Immature natural killer cell (primary cell): ENCODE data around the gene FIBIN. TPM values are rescaled to one million over a fixed set of nuclear protein-coding genes. Genes with fewer than 3 reads are reported as not detected.

ENCODE experiments used
- DNase-seq, 3 donors: peaks; one replicate each; pipeline ENCODE4 v3.0.0; 2022; ENCODE audit warnings: mixed read lengths in 1 of 3
- H3K27ac Mint-ChIP-seq, 6 donors: one replicate each; pipeline ENCODE4 v1.8.0; 2020; ENCODE audit warnings: mixed read lengths in 6 of 6, mild to moderate bottlenecking in 5 of 6, inconsistent platforms in 4 of 6, moderate library complexity in 3 of 6
- H3K27me3 Mint-ChIP-seq, 3 donors: one replicate each; pipeline ENCODE4 v1.8.0; 2020 to 2021; ENCODE audit warnings: low read depth in 3 of 3, mild to moderate bottlenecking in 3 of 3, mixed read lengths in 3 of 3, moderate library complexity in 3 of 3, inconsistent platforms in 1 of 3
- H3K36me3 Mint-ChIP-seq, 3 donors: one replicate each; pipeline ENCODE4 v1.8.0; 2020; ENCODE audit warnings: mixed read lengths in 3 of 3, inconsistent platforms in 2 of 3, mild to moderate bottlenecking in 2 of 3
- H3K4me1 Mint-ChIP-seq, 2 donors: one replicate each; pipeline ENCODE4 v1.8.0; 2020; ENCODE audit warnings: inconsistent platforms in 2 of 2, mild to moderate bottlenecking in 2 of 2, mixed read lengths in 2 of 2, moderate library complexity in 1 of 2
- H3K4me3 Mint-ChIP-seq, 5 donors: one replicate each; pipeline ENCODE4 v1.8.0; 2020; ENCODE audit warnings: mild to moderate bottlenecking in 5 of 5, mixed read lengths in 5 of 5, inconsistent platforms in 3 of 5, moderate library complexity in 3 of 5
- H3K9me3 Mint-ChIP-seq, 6 donors: one replicate each; pipeline ENCODE4 v1.8.0; 2020; ENCODE audit warnings: mild to moderate bottlenecking in 6 of 6, mixed read lengths in 6 of 6, inconsistent platforms in 4 of 6, moderate library complexity in 3 of 6
- polyA plus RNA-seq, 3 donors: library from polyadenylated mRNA; unstranded; fragments of 300-500 nt; fragmentation: Illumina TruSeq; gene quantifications; one replicate each; pipeline ENCODE4 v1.2.3, GENCODE V29; 2021

FIBIN gene
- polyA plus RNA-seq, 3 donors from 2014 or later, result not detected

GRCh38 chr11:27018902-27019529 is 25.1 kb downstream of the FIBIN start:
- DNase-seq, result no peak
- H3K4me1 Mint-ChIP-seq, result no peaks in the 10 kb centered on the region
- no peak overlapping the region for H3K27ac Mint-ChIP-seq
- no peak overlapping the region for H3K4me3 Mint-ChIP-seq
- peaks cover 0 to 2% (median 0%) of the 10 kb centered on the region in 3 donors for H3K27me3 Mint-ChIP-seq
- H3K36me3 Mint-ChIP-seq, result no peaks in the 10 kb centered on the region
- H3K9me3 Mint-ChIP-seq, result peaks cover 0 to 12% (median 7%) of the 10 kb centered on the region in 6 donors

- H3K9me3 Mint-ChIP-seq, result peaks cover 4 to 17% (median 11%) of the 10 kb centered on the region in 6 donors
- no peak overlapping the region for H3K27ac Mint-ChIP-seq
- no peaks in the 10 kb centered on the region for H3K27me3 Mint-ChIP-seq
- DNase-seq, result no peak
- no peaks in the 10 kb centered on the region for H3K36me3 Mint-ChIP-seq
- H3K4me1 Mint-ChIP-seq, result no peaks in the 10 kb centered on the region
- no peak overlapping the region for H3K4me3 Mint-ChIP-seq
Observed at GRCh38 chr11:27020751-27021150, 26.8 kb downstream of the FIBIN start.

- no peak for DNase-seq
- Mint-ChIP-seq H3K4me1 (no peaks in the 10 kb centered on the region), H3K27me3 (no peaks in the 10 kb centered on the region), H3K27ac (no peak overlapping the region), H3K4me3 (no peak overlapping the region), H3K9me3 (peaks cover 6 to 26% (median 16%) of the 10 kb centered on the region in 6 donors), H3K36me3 (no peaks in the 10 kb centered on the region)
Observed at GRCh38 chr11:27022659-27023251, 28.8 kb downstream of the FIBIN start.

- Mint-ChIP-seq H3K27ac (no peak overlapping the region), H3K36me3 (no peaks in the 10 kb centered on the region), H3K4me1 (no peaks in the 10 kb centered on the region), H3K9me3 (peaks cover 7 to 27% (median 22%) of the 10 kb centered on the region in 6 donors), H3K27me3 (no peaks in the 10 kb centered on the region), H3K4me3 (no peak overlapping the region)
- no peak for DNase-seq
Observed at GRCh38 chr11:27024865-27025264, 31.0 kb downstream of the FIBIN start.

GRCh38 chr11:27025312-27025955 is 31.5 kb downstream of the FIBIN start:
- DNase-seq, result no peak
- no peak overlapping the region for H3K4me3 Mint-ChIP-seq
- H3K27me3 Mint-ChIP-seq, result no peaks in the 10 kb centered on the region
- no peaks in the 10 kb centered on the region for H3K4me1 Mint-ChIP-seq
- no peak overlapping the region for H3K27ac Mint-ChIP-seq
- no peaks in the 10 kb centered on the region for H3K36me3 Mint-ChIP-seq
- peaks cover 7 to 27% (median 21%) of the 10 kb centered on the region in 6 donors for H3K9me3 Mint-ChIP-seq

GRCh38 chr11:27025957-27026733 is 32.2 kb downstream of the FIBIN start:
- no peaks in the 10 kb centered on the region for H3K27me3 Mint-ChIP-seq
- no peaks in the 10 kb centered on the region for H3K4me1 Mint-ChIP-seq
- no peak overlapping the region for H3K27ac Mint-ChIP-seq
- no peak overlapping the region for H3K4me3 Mint-ChIP-seq
- DNase-seq, result no peak
- H3K9me3 Mint-ChIP-seq, result peaks cover 10 to 27% (median 23%) of the 10 kb centered on the region in 6 donors
- H3K36me3 Mint-ChIP-seq, result no peaks in the 10 kb centered on the region

GRCh38 chr11:27028561-27028965 is 34.7 kb downstream of the FIBIN start:
- Mint-ChIP-seq H3K4me1 (no peaks in the 10 kb centered on the region), H3K9me3 (peaks cover 10 to 40% (median 28%) of the 10 kb centered on the region in 6 donors), H3K27ac (no peak overlapping the region), H3K27me3 (no peaks in the 10 kb centered on the region), H3K4me3 (no peak overlapping the region), H3K36me3 (no peaks in the 10 kb centered on the region)
- DNase-seq, result no peak

GRCh38 chr11:27029966-27030365 is 36.1 kb downstream of the FIBIN start:
- peaks cover 15 to 48% (median 35%) of the 10 kb centered on the region in 6 donors for H3K9me3 Mint-ChIP-seq
- H3K36me3 Mint-ChIP-seq, result no peaks in the 10 kb centered on the region
- H3K27ac Mint-ChIP-seq, result no peak overlapping the region
- no peaks in the 10 kb centered on the region for H3K27me3 Mint-ChIP-seq
- no peak for DNase-seq
- H3K4me1 Mint-ChIP-seq, result no peaks in the 10 kb centered on the region
- H3K4me3 Mint-ChIP-seq, result no peak overlapping the region

GRCh38 chr11:27031754-27032153 is 37.8 kb downstream of the FIBIN start:
- DNase-seq, result no peak
- no peaks in the 10 kb centered on the region for H3K4me1 Mint-ChIP-seq
- peaks cover 11 to 46% (median 30%) of the 10 kb centered on the region in 6 donors for H3K9me3 Mint-ChIP-seq

GRCh38 chr11:27039873-27040272 is 46.0 kb downstream of the FIBIN start:
- Mint-ChIP-seq H3K9me3 (peaks cover 5 to 25% (median 10%) of the 10 kb centered on the region in 6 donors), H3K27me3 (no peaks in the 10 kb centered on the region), H3K4me3 (no peak overlapping the region)

More at GRCh38 chr11:27031754-27032153, 37.8 kb downstream of the FIBIN start:
- Mint-ChIP-seq H3K36me3 (no peaks in the 10 kb centered on the region), H3K4me3 (no peak overlapping the region), H3K27ac (no peak overlapping the region), H3K27me3 (no peaks in the 10 kb centered on the region)

GRCh38 chr11:27040302-27041115 is 46.6 kb downstream of the FIBIN start, which contains the start of gene BBOX1:
TSS of gene BBOX1 (plus strand) at chr11:27040815. CDS start at chr11:27055431, 14,616 bp downstream.
- H3K27ac Mint-ChIP-seq, result no peak within 1 kb of the TSS
- no peaks in the 10 kb centered on the region for H3K36me3 Mint-ChIP-seq
- no peaks in the 10 kb centered on the region for H3K4me1 Mint-ChIP-seq
- peaks cover 8 to 19% (median 11%) of the 10 kb centered on the region in 6 donors for H3K9me3 Mint-ChIP-seq
- no peaks in the 10 kb centered on the region for H3K27me3 Mint-ChIP-seq
- DNase-seq, result no peak
- H3K4me3 Mint-ChIP-seq, result no peak within 1 kb of the TSS

More at GRCh38 chr11:27039873-27040272, 46.0 kb downstream of the FIBIN start:
- no peak for DNase-seq
- Mint-ChIP-seq H3K4me1 (no peaks in the 10 kb centered on the region), H3K27ac (no peak overlapping the region), H3K36me3 (no peaks in the 10 kb centered on the region)

GRCh38 chr11:27041141-27041899 is 47.4 kb downstream of the FIBIN start:
- no peak for DNase-seq
- Mint-ChIP-seq H3K9me3 (peaks cover 8 to 13% (median 11%) of the 10 kb centered on the region in 6 donors), H3K4me1 (no peaks in the 10 kb centered on the region), H3K36me3 (no peaks in the 10 kb centered on the region), H3K27me3 (no peaks in the 10 kb centered on the region), H3K4me3 (no peak overlapping the region), H3K27ac (no peak overlapping the region)
